NCI-H1105 (cell line): Measurements from ENCODE around the gene GLI2.

Source experiments
- DNase-seq: peaks from one replicate; lab custom pipeline; 2025; lab: John Stamatoyannopoulos, UW

The GLI2 gene

DNA sequence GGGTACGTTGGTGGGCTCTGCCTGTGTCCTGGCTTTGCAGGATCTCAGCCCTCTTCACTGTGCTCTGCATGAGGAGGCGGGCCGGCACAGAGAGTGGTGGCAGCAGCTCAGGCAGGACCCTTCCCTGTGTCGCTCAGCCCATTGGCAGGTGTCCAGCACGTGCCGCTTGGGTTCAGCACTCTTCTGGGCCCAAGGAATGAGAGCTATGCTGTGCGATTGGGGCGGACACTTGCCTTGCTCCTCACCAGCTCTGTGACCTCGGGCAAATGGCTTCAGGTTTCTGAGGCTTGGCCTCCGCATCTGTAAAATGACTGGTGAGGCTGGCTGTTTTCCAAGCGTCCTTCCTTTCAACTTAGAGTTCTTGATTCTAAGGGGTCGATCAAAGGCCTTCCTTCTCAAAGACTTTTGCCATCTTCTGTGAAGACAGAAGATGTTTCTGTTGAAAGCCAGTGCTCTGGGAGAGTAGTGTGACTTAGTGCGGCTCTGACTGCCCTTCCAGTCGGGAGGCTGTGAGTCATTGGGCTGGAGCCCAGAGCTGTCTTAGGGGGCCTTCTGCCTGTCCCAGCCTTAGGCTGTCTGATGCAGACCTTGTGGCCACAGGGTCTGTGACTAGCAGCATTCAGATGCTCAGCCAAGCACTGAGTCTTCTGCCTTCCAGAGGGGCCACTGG is 35.6 kb downstream of the GLI2 start:
- no peak for DNase-seq

DNA sequence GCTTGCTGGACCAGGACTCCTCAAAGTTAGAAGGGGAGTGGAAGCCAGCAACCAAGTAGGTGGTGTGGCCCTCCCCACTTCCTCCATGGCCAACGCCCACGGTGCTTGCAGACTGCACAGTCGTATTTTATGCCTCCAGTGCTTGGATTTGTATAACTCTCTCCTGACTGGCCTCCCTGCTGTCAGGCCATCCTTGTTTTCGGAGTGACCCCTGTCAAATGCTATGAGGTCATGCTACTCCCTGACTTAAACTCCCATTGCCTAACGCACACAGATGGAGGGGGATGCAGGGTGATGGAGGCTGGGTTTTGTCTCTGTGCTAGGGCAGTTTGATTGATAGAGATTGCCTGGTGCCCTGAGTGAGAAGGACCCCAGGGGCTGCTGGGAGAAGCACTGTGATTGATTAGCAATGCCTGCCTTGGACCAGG is 36.1 kb downstream of the GLI2 start:
- DNase-seq: no peak

DNA sequence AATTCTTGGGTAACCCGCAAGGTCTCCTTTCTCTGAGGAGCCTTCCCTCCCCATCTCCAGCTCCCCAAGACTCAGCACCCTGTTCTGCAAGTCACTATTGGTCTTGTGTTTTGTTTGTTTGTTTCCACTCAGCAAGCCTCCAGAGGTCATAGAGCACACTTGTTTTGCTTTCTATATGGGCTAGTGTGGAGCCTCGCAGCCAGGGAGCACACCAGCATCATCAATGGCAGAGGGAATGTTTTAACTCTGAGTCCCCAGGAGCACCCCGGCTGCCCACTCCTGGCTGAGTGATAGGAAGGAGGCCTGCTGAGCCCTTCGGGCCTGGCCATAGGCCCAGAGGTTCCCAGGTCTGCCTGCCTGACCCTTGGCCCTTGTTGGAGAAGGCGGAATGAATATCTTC is 36.6 kb downstream of the GLI2 start:
- DNase-seq: no peak

DNA sequence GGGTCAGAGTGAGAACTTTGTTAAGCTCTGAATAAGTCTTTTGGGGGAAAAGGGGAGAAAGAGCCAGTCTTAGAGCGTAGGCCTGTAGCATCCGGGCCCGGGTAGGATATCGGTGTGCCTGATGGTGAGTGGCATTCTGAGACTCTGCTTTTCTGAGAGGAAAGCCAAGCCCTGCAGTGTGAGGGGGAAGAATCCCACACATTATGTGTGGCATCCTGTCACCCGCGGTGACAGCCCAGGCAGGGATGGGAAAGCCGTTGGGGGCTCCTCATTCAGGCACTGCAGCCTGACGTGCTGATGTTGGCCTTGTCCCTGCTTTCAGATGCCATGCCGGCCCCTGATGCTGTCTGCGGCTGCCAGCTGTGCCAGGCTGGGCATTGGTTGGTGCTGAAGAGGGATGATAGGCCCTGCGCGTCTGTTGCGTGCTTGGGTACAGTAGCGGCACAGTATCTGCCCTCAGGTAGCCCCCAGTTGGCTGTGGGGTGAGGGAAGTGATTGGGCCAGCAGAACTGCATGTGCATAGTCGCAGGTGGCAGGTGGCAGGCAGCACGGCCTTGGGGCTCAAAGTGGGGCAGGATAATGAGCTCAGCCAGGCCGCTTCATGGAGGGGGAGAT is 37.6 kb downstream of the GLI2 start:
- no peak for DNase-seq

DNA sequence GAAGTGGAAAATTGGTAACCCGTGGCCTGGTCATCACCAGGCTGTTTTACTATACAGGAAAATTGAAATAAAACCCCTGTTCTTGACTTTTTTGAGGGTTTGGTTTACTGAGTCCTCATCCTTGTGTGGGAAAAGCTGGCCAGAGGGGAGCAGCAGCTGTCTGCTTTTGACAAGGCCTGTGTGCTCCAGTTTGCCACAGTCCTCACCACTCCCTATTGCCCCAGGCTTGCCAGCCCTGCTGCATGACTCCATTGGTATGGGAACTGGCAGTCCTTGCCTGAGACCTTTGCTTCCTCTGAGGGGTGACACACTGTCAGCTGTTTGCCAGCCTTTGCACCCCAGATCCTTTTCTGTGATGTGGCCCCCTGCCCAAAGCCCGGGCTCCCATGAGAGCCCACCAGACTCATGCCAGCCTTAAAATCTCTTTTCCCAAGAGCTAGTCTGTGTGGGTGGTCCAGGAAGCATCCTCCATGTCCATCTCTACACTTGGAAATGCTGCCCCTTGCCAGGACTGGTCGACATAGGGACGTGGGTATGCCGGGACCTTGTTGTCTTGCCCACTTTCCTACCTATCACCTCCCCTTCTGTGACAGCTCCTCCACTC is 39.0 kb downstream of the GLI2 start:
- DNase-seq: no peak

DNA sequence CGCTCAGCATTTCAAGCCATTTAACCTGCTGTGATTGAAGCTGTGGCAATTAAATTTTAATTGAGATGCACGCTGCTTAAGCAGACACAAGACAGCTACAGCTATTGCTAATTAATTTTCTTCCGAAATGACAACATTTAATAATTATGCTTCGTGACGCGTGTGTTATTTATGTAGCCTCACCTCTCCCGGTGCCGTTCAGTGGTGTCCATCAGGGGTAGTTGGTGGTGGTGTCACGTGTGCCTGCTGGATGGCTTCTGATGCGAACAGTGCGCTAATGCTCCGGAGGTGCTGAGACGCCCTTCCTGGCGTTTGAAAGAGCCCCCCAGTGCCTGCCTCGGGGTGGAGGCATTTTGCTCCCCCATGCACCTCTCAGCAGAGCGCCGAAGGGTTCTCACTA is 39.5 kb downstream of the GLI2 start:
- no peak for DNase-seq

DNA sequence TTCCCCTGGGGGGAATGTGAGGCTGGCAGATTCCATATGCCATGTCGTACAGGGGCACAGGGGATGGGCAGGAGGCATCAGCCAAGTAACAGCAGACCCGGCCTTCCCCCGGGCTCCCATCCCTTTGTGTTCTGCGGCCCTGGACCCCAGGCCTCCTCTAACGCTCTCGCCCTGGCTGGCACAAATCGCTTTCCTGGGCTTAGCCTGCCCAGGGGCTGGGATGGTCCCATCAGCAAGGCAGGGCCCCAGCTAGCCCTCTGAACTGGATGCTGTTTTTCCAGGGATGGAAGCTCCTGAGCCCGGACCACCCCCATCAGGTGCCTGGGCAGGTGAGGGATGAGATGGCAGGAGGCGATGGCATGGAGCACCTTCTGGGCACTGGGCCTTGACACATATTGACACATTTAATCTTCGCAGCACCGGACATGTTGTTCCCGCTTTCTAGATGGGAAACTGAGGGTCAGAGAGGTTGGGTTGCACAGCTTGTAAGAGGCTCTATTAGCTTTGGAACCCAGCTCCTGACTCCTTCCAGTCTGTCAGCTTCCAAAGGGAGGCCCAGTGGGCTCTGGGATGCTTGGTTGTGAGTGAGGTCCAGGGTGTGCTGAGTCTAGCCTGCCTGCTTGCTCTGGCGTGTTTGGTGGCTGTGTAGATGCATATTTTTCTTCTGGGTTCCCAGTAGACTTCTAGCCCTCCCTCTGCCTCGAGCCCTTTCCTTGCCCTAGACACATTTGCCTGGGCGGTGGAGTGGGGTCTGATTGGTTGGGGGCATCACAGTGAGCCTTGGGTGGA is 40.3 kb downstream of the GLI2 start:
- DNase-seq: no peak

DNA sequence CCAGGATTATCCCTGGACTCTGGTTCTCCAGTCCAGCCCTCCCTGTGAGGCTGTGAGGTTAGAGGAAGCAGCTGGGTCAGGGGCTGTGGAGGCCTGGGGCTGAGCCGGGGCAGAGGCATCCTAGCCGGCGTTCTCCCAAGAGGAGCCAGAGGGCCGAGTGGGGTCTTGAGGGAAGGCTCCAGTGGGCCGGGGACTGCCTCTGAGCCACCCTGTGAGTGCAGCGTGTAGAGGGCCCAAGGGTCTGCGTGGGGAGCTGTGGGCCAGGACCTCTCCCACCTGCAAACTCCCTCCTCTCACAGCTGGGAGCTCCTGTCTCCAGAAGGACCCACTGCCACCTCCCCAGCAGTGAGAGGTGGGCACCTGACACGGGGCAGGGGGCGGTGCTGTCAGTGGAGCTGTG is 41.0 kb downstream of the GLI2 start:
- no peak for DNase-seq

DNA sequence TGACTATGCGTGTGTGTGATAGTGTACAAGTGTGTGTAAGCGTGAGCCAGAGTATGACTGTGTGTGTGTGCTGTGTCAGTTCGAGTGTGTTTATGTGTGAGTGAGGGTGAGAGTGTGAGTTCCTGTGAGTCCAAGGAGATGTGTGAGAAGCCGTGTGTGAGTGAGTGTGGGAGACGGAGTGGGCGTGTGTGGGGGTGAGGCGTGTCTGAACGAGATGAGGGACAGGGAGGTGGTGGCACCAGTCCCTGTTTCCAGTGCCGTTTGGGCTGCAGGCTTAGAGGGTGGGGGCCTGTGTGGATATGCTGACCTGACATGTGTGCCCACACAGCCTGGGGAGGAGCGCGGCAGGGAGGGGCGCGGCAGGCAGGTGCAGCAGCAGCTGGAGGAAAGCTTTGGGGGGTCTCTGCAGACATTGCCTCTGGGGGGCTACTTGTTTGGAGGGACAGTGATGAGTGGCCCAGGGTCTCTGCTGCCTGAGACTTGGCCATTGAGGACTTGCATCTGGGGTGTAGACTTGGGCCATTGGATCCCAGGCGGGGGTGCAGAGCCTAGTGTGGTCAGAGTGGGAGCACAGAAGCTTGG is 41.6 kb downstream of the GLI2 start:
- DNase-seq: no peak

DNA sequence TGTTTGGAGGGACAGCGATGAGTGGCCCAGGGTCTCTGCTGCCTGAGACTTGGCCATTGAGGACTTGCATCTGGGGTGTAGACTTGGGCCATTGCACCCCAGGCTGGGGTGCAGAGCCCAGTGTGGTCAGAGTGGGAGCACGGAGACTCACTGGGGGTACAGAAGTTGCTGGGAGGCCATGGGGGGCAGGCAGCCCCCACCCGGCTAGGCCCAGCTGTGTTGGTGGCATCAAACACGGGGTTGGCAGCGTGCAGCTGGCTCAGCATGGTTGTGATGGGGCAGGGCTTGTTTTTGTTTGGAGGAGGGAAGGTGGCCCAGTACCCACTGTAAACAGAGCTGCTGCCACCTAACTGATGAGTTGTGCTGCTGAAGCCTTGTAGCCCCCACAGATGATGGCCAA is 42.1 kb downstream of the GLI2 start:
- DNase-seq: no peak

DNA sequence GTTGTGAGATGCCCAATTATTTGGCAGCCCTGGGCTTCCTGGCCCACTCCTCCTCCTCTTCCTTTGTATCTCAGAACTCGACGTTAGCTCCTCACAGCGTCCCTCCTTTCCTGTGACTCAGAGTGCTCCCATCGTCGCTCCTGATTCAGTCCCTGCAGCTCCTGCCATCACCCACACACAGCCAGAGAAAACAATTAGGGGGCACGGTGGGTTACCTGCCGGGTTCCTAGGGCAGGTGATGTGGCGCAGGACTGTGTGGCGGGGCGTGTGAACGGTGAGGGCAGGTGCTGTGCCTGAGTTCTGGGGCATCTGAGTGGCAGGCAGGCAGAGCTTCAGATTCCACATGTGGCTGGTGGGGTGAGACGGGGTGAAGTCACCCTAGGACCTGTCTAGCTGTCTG is 42.6 kb downstream of the GLI2 start:
- DNase-seq: no peak

DNA sequence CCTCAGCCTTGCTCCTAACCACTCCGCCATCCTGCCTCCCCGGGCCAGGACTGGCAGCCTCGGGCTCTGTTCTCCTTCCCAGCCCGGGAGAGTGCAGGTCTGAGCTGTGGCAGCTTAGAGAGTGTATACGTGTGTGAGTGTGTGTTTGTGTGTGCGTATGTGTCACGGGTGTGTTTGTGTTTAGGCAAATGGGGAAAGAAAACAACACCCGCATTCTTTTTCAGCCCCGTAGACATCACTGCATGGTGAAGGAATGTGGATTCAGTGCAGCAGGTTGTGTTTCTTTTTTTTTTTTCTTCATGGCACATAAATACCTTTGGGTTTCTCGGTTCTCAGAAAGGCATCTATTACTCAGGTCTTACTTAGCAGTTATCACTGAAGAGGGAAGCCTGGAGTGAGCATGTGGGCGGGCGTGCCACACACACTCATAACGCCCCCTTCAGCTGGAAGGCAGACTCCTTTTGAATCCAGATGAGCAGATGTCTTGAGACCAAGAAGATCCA is 44.2 kb downstream of the GLI2 start:
- no peak for DNase-seq

DNA sequence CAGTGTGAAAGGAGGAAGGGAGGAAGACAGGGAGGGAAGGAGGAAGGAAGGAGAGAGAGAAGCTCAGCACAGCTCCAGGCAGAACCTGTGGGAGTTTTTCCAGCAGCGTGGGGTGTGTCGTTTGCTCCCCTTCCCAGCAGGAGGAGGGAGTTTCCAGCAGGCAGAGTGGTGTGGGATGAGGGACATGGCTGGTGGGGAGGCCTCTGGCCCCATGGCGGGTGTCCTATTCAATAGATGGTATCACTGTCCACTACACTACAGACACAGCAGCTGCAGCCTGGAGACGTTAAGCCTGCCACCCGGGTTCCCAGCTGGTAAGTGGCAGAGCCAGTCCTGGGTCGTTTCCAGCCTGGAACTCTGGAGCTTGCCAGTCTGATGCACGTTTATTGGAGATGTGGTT is 44.7 kb downstream of the GLI2 start:
- DNase-seq: no peak

DNA sequence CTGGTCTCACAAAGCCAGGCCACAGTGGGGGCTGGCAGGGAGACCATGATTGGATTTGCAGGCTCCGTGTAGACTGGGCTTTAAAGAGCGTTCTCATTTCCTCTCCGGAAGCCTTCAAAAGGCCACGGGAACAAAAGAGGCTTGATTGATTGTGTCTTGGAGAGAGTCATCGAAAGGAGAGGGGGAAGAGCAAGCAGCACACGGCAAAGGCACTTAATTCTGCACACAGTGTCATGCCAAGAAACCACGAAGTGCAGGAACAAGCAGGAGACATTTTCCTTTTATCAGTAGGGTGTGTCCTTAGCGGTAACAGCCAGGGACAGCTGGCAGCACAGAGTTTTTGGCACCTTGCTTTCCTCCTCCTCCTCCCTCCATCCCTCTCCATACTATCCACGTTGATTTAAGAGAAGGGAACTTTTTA is 47.7 kb downstream of the GLI2 start:
- no peak for DNase-seq

DNA sequence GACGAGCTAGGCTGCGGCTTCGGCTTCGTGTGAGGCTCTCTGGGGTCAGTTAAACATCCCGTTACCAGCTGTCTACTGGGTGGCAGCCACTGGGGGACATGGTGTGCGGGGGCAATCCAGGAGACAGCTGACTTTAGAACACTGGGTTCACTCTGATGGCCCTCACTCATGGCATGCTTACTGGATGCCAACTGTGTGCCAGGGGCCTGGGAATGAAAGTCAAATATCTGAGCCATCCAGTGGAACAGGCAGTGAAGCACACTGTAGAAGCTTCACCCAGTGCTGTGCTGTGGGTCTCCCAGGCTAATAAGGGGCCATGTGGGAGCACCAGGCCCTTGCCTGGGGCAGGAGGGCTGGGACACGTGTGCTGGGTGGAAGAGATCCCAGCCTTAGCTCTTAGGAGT is 48.3 kb downstream of the GLI2 start:
- DNase-seq: no peak
